ENCODE results near the gene SLC46A1. TPM values are rescaled to one million over a fixed set of nuclear protein-coding genes. Genes with fewer than 3 reads are reported as not detected.
"Not testable (repeated sequence)": the region's sequence is repeated elsewhere in the genome, so short reads cannot be mapped to it uniquely, and the experiment has no call there.

Gene SLC46A1
- total and polyA plus RNA-seq, 9 of the 15 experiments (the other 6 are each of a cell fraction or from before 2014, with no cell fraction given), result 0.24 to 5.5 (median 3.1) TPM

DNA sequence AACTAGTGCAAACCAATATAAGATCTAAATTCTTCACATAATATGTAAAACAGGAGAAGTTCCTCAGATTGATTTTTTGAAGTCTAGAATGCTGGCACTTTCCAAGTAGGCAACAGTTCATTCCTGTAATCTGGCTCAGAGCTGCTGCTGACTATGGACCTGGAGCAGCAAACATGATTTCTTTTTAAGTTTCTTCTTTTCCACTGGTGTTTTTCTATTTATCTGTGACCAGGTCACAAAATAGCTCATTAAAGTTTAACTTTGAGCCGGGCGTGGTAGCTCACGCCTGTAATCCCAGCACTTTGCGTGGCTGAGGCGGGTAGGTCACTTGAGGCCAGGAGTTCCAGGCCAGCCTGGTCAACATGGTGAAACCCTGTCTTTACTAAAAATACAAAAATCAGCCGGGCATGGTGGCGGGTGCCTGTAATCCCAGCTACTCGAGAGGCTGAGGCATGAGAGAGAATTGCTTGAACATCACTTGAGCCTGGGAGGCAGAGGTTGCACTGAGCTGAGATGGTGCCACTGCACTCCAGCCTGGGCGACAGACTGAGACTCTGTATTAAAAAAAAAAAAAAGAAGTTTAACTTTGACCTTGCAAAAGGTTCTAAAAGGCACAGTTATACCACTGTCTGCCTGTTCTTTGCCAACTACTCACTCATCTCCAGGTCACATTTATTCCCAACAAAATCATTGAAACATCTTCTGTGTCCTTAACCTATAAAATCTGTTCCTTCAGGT is 38.1 kb upstream of the SLC46A1 start:
- Histone ChIP-seq H3K36me3 (ENCODE audit: control insufficient read depth, insufficient read depth, low read length) (no peaks in the 10 kb centered on the region), H4K20me1 (replicated peaks; ENCODE audit: control insufficient read depth, insufficient read depth, low read length) (no peaks in the 10 kb centered on the region), H3K9ac (ENCODE audit: insufficient read depth in 1 of 2, low read depth in 2 of 2, low read length in 2 of 2) (no peak overlapping the region), H2AFZ (ENCODE audit: low read depth, low read length) (no peak overlapping the region), H3K27ac (ENCODE audit: extremely low read depth, low read depth, low read length) (no peak overlapping the region), H3K9me3 (replicated peaks; ENCODE audit: control insufficient read depth, insufficient read depth, low read depth, low read length) (no peaks in the 10 kb centered on the region), H3K4me1 (replicated peaks in 1 of 2; ENCODE audit: control insufficient read depth in 2 of 2, insufficient read depth in 2 of 2, low read length in 2 of 2) (no peaks in the 10 kb centered on the region), H3K4me3 (no peak overlapping the region), H3K9me1 (ENCODE audit: control insufficient read depth, insufficient read depth, low read length) (no peaks in the 10 kb centered on the region), H3K27me3 (ENCODE audit: control insufficient read depth in 2 of 2, insufficient read depth in 2 of 2, low read length in 2 of 2) (peaks cover 21 to 22% of the 10 kb centered on the region in 2 experiments), H3K79me2 (ENCODE audit: control insufficient read depth, insufficient read depth, low read length) (no peaks in the 10 kb centered on the region), H3K4me2 (ENCODE audit: insufficient read depth, low read length) (no peak overlapping the region)
- ATAC-seq, result no peak
- intact Hi-C loops (cut with micrococcal nuclease) (no loop called here), in situ Hi-C loops (cut with MboI) (no loop called here)
- CTCF ChIA-PET (ENCODE audit: low intra/inter-chr PET ratio), result no interaction called here
- no peak for FAIRE-seq
- WGBS (ENCODE audit: insufficient coverage, low coverage, missing lambda C conversion rate), result 5% methylated on average over 9 of the region's 9 CpGs
- no TSS peak for BruUV-seq (replicated peaks)
- DNase-seq (ENCODE audit: extremely low read depth in 1 of 4, low spot score in 3 of 4), result no peak
- POLR2A ChIA-PET, result interaction anchor here (0.6 to 0.8 kb wide), 3 partner anchors 21 to 745 kb away, joined by 3 read pairs; no protein-coding TSS in a partner anchor
- TF ChIP-seq, protein P1, sequence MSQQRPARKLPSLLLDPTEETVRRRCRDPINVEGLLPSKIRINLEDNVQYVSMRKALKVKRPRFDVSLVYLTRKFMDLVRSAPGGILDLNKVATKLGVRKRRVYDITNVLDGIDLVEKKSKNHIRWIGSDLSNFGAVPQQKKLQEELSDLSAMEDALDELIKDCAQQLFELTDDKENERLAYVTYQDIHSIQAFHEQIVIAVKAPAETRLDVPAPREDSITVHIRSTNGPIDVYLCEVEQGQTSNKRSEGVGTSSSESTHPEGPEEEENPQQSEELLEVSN (IDR thresholded peaks at IDR 0.05; ENCODE audit: borderline replicate concordance in 1 of 2, extremely low read depth in 1 of 2, insufficient read depth in 1 of 2, insufficient read length in 1 of 2, low read depth in 1 of 2, low read length in 1 of 2, poor library complexity in 1 of 2, severe bottlenecking in 1 of 2), result no peak
- TF ChIP-seq FOS (IDR thresholded peaks at IDR 0.05; ENCODE audit: extremely low read depth, insufficient read length), result no peak
- TF ChIP-seq BDP1 (IDR thresholded peaks at IDR 0.05; ENCODE audit: insufficient read depth, insufficient read length), result no peak
- no peak for TF ChIP-seq NONO (IDR thresholded peaks at IDR 0.05; ENCODE audit: low read depth in 2 of 2, low read length in 1 of 2)
- TF ChIP-seq TAF9B (IDR thresholded peaks at IDR 0.05; ENCODE audit: partially characterized antibody), result no peak
- TF ChIP-seq MAFK (IDR thresholded peaks at IDR 0.05; ENCODE audit: low read length), result no peak
- TF ChIP-seq, protein P2, sequence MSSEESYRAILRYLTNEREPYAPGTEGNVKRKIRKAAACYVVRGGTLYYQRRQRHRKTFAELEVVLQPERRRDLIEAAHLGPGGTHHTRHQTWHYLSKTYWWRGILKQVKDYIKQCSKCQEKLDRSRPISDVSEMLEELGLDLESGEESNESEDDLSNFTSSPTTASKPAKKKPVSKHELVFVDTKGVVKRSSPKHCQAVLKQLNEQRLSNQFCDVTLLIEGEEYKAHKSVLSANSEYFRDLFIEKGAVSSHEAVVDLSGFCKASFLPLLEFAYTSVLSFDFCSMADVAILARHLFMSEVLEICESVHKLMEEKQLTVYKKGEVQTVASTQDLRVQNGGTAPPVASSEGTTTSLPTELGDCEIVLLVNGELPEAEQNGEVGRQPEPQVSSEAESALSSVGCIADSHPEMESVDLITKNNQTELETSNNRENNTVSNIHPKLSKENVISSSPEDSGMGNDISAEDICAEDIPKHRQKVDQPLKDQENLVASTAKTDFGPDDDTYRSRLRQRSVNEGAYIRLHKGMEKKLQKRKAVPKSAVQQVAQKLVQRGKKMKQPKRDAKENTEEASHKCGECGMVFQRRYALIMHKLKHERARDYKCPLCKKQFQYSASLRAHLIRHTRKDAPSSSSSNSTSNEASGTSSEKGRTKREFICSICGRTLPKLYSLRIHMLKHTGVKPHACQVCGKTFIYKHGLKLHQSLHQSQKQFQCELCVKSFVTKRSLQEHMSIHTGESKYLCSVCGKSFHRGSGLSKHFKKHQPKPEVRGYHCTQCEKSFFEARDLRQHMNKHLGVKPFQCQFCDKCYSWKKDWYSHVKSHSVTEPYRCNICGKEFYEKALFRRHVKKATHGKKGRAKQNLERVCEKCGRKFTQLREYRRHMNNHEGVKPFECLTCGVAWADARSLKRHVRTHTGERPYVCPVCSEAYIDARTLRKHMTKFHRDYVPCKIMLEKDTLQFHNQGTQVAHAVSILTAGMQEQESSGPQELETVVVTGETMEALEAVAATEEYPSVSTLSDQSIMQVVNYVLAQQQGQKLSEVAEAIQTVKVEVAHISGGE (CRISPR knock-in tag; IDR thresholded peaks at IDR 0.05), result no peak

DNA sequence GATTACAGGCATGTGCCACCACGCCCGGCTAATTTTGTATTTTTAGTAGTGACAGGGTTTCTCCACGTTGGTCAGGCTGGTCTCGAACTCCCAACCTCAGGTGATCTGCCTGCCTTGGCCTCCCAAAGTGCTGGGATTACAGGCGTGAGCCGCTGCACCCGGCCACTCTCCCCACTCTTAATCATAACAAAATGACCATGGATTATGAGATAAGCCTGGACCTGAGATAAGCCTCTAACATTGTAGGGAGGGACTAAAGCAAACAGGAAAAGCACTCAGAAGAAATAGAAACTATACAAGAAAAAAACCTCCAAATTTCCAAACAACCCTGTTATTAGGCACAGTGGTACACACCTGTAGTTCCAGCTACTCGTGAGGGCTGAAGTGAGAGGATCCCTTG is 28.3 kb upstream of the SLC46A1 start:
- H3K4me3 ChIP-seq; POLR2A ChIA-PET; in situ Hi-C loops (cut with MboI); H3K9me3 ChIP-seq (replicated peaks; ENCODE audit: control insufficient read depth, insufficient read depth, low read depth, low read length); CTCF ChIA-PET (ENCODE audit: low intra/inter-chr PET ratio); H2AFZ ChIP-seq (ENCODE audit: low read depth, low read length); H3K9me1 ChIP-seq (ENCODE audit: control insufficient read depth, insufficient read depth, low read length); H3K27ac ChIP-seq (ENCODE audit: extremely low read depth, low read depth, low read length); BruUV-seq (replicated peaks); H3K4me1 ChIP-seq (replicated peaks in 1 of 2; ENCODE audit: control insufficient read depth in 2 of 2, insufficient read depth in 2 of 2, low read length in 2 of 2); H3K36me3 ChIP-seq (ENCODE audit: control insufficient read depth, insufficient read depth, low read length); H4K20me1 ChIP-seq (replicated peaks; ENCODE audit: control insufficient read depth, insufficient read depth, low read length); H3K79me2 ChIP-seq (ENCODE audit: control insufficient read depth, insufficient read depth, low read length); H3K9ac ChIP-seq (ENCODE audit: insufficient read depth in 1 of 2, low read depth in 2 of 2, low read length in 2 of 2); FAIRE-seq; ATAC-seq; intact Hi-C loops (cut with micrococcal nuclease); DNase-seq (ENCODE audit: extremely low read depth in 1 of 4, low spot score in 3 of 4); H3K4me2 ChIP-seq (ENCODE audit: insufficient read depth, low read length): not testable (repeated sequence)
- peaks cover 9 to 16% of the 10 kb centered on the region in 2 experiments for H3K27me3 ChIP-seq (ENCODE audit: control insufficient read depth in 2 of 2, insufficient read depth in 2 of 2, low read length in 2 of 2)
- WGBS (ENCODE audit: insufficient coverage, low coverage, missing lambda C conversion rate), result 0% methylated on average over 7 of the region's 8 CpGs

Data from K562 (cell line).